Measurements from ENCODE around the gene TCERG1L.

TCERG1L gene

DNA sequence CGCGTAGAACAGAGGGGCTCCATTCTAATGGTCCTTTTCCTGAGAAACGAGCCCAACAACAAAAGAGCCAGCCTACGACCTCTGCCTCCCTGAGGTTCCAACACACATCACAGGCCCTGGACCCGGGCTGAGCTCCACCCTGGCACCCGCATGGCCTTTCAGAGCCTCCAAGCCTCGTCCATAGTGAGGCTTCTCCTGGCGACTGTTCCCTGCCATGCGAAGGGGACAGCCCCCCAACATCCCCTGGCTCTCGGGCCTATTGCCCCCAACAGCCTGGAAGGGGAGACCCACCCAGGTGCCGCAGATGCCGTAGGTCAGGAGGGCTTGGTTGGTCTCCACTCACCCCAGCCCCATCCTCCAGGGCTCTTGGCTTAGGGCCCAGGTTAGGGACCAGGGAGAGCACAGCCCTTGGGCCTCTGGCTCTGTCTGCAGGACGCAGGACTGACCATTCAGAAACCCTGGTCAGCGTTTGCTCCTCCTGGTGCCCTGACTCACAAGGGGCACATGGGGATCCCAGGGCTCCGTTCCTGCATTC lies 91.5 kb downstream of the TCERG1L start:
- FAIRE-seq (no peak), DNase-seq (ENCODE audit: insufficient read length) (no peak)
- TF ChIP-seq POLR2A (IDR thresholded peaks at IDR 0.05; ENCODE audit: low read depth, low read length) (no peak), TAF1 (IDR thresholded peaks at IDR 0.05; ENCODE audit: borderline replicate concordance, low read depth, low read length) (no peak), POLR2AphosphoS5 (IDR thresholded peaks at IDR 0.05; ENCODE audit: low read depth, low read length) (no peak)

DNA sequence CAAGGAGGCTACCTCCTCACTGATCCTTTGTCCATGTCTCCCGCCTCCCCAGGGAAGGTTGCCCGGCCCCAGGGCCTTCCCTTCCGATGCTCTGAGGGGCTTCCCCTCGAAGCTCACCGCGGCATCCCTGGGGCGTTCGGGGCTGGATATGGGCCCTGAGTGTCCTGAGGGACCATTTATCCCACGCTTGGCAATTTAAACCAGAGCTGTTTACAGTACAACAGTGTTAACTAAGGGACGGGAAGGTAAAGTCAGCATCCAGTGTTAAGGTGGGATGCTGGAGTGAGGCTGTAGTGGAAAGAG lies 92.0 kb downstream of the TCERG1L start:
- no peak for FAIRE-seq
- DNase-seq (ENCODE audit: insufficient read length): no peak
- TF ChIP-seq POLR2AphosphoS5 (IDR thresholded peaks at IDR 0.05; ENCODE audit: low read depth, low read length) (no peak), POLR2A (IDR thresholded peaks at IDR 0.05; ENCODE audit: low read depth, low read length) (no peak), TAF1 (IDR thresholded peaks at IDR 0.05; ENCODE audit: borderline replicate concordance, low read depth, low read length) (no peak)

DNA sequence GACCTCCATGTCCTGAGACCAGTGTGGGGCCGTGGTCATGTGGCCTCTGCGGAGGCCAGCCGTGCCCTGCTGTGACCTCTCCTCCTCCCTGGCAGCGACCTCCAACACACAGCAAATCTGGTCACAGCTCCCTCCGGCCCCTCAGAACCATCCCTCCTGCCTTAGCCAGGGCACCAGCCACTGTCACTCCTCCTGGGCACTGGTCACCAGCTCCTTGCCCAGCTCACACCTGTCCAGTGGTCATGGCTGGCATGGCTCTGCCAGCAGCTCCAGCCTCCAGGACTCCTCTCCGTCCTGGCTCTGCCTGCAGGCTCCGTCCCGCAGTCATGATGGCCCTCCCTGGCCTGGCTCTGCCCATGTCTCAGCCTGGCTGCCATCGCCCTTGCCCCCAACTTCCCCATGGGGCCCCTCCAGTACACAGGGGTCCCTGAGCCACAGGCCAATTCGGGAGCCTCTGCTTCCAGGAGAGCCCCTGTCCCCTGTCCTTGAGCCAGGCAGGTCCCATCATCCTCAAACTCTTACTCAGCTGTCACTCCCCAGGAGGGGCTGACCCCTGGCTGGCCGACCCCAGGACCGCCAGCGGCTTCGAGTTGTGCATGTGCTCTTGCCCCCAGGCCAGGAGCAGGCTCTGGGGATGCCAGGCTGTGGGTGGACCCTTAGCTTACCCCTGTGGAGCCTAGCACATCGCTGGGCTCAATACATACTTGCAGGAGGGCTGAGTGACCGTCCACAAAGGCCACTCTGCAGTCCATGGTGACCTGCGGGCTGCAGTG lies 92.5 kb downstream of the TCERG1L start:
- FAIRE-seq (no peak), DNase-seq (ENCODE audit: insufficient read length) (no peak)

DNA sequence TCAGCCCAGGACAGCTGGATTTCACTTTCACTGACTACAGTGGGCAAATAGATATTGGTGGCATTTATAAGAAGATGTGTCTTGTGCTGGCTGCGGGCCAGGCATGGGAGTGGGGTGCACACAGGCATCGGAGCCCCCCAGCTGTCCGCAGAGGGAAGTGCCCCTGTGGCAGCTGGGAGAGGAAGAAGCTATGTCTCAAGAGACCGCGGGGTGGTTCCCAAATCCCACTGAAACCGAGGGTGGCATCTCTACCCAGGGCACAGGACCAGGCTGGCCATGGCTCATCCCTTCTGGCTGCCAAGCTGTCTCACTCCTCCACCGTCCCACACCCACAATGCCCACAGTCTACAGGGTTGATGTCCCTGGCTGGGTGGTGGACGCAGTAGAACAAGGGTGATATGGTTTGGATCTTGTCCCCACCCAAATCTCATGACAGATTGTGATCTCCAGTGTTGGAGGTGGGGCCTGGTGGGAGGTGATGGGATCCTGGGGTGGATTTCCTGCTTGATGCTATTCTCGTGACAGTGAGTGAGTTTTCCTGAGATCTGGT lies 94.8 kb downstream of the TCERG1L start:
- DNase-seq (ENCODE audit: insufficient read length) (no peak), FAIRE-seq (no peak)
- TF ChIP-seq POLR2AphosphoS5 (IDR thresholded peaks at IDR 0.05; ENCODE audit: low read depth, low read length) (no peak), TAF1 (IDR thresholded peaks at IDR 0.05; ENCODE audit: borderline replicate concordance, low read depth, low read length) (no peak), POLR2A (IDR thresholded peaks at IDR 0.05; ENCODE audit: low read depth, low read length) (no peak)

More for the DNA sequence above, 92.5 kb downstream of the TCERG1L start:
- TF ChIP-seq TAF1 (IDR thresholded peaks at IDR 0.05; ENCODE audit: borderline replicate concordance, low read depth, low read length) (no peak), POLR2AphosphoS5 (IDR thresholded peaks at IDR 0.05; ENCODE audit: low read depth, low read length) (no peak), POLR2A (IDR thresholded peaks at IDR 0.05; ENCODE audit: low read depth, low read length) (no peak)

DNA sequence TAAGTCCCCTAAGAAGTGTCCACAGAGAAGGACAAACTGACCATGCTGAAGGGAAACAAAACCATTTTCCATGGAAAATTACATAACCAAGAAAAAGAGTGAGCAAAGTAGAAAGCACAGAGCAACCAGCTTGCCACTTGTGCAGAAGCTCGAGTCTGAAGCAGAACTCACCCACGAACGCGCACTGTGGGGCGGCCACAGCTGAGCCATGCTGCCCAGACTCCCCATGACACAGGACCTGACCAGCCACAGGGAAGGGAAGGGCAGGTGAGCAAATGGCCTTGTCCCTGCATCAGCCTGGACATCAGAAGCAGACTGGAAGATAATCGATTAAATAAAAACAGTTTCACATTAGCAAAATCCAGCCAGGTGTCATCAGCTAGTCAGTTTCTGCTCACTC lies 95.7 kb downstream of the TCERG1L start:
- DNase-seq (ENCODE audit: insufficient read length): no peak
- no peak for TF ChIP-seq TAF1 (IDR thresholded peaks at IDR 0.05; ENCODE audit: borderline replicate concordance, low read depth, low read length)
- no peak for TF ChIP-seq POLR2A (IDR thresholded peaks at IDR 0.05; ENCODE audit: low read depth, low read length)
- no peak for TF ChIP-seq POLR2AphosphoS5 (IDR thresholded peaks at IDR 0.05; ENCODE audit: low read depth, low read length)
- no peak for FAIRE-seq

DNA sequence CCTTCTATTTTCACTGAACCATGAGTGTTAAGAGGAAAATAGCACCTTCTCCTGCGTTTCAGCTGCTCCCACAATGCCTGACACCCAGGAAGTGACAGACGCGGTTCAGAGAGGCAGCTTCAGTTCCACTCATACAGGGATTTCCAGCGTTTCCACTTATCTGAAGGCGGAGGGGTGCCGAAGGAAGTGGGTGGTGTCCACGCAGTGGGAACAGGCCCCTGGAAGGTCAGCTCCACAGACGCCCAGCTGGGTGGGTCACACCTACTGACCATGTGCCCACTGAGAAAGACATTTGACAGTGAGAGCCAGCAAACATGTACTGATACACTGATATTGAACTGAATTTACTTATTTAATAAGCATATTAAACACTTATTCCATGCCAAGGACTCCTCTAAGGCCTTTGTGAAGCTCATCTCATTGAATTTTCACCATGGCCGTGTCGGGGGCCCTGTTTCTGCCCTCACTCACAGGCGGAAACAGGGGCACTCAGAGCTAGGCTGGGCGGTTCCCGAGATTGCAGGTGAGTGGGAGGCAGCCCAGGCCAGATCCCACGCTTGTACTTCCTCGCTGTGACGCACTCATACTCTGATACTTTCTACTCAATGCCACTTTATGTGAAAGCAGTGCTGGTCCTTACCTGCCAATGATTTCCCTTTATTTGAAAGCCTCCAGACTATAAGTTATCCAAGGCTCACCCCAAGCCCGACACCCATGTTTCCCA lies 96.8 kb downstream of the TCERG1L start:
- no peak for FAIRE-seq
- no peak for TF ChIP-seq POLR2AphosphoS5 (IDR thresholded peaks at IDR 0.05; ENCODE audit: low read depth, low read length)
- TF ChIP-seq TAF1 (IDR thresholded peaks at IDR 0.05; ENCODE audit: borderline replicate concordance, low read depth, low read length): no peak
- TF ChIP-seq POLR2A (IDR thresholded peaks at IDR 0.05; ENCODE audit: low read depth, low read length): no peak
- no peak for DNase-seq (ENCODE audit: insufficient read length)

DNA sequence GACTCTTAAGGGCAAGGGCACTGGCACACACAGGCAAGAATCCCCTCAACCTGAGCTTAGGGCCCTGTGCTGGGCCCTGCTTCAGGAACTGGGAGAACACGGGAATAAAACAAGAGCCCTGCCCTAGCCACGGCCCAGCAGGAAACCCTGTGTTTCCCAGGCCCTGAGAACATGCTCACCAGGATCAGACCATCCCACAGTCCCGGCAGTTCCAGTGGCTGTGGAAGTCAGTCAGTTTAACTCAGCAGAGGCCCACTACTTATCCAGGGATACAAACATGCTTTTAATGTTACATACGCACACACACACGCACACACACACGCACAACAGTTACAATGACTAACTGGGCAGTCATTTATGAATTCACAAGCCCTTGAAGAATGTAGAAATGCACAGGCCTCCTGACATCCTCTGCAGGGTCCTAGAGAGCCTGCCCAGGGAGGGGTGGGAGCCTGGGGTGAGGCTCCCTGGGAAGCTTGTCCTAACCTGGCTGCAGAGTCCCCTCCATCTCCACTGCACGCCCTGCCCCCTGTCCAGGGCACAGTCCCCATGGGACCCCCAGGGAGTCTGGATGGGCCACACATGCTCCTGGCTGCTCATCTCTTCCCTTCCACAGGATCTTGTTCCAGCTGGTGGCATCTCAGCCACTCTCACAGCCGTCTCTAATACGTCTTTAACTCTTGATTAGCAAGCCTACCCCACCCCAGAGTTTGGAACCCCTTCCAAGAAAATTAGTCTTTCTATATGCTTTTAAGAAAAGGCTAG lies 97.6 kb downstream of the TCERG1L start:
- DNase-seq (ENCODE audit: insufficient read length) (no peak), FAIRE-seq (no peak)
- TF ChIP-seq POLR2A (IDR thresholded peaks at IDR 0.05; ENCODE audit: low read depth, low read length) (no peak), POLR2AphosphoS5 (IDR thresholded peaks at IDR 0.05; ENCODE audit: low read depth, low read length) (no peak), TAF1 (IDR thresholded peaks at IDR 0.05; ENCODE audit: borderline replicate concordance, low read depth, low read length) (no peak)

DNA sequence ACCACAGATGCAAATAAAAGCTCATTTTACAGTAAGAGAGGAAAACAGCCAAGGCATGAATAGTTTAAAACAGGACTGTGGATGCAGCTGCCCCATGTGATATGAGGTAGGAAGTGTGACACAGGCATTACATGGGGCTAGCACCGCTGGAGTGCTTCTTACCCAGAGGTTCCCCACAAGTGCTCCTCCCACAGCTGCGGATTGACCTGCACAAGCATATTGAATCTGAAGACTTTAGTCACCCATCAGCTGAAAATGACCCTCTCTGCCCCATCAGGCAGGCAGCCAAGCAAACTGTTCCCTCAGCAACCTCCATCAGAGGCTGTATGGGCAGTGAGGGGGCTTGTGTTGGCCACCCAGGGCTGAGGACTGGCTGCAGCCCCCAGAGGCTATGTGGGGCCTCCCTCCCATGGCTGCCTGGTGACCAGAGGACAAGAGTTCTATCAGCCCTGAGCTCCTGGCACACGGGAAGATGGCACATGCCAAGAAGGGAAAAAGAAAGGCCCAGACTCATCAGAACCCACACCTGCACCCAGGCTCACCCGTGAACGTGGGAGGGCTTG lies 98.7 kb downstream of the TCERG1L start:
- TF ChIP-seq POLR2A (IDR thresholded peaks at IDR 0.05; ENCODE audit: low read depth, low read length): no peak
- no peak for DNase-seq (ENCODE audit: insufficient read length)
- no peak for FAIRE-seq

DNA sequence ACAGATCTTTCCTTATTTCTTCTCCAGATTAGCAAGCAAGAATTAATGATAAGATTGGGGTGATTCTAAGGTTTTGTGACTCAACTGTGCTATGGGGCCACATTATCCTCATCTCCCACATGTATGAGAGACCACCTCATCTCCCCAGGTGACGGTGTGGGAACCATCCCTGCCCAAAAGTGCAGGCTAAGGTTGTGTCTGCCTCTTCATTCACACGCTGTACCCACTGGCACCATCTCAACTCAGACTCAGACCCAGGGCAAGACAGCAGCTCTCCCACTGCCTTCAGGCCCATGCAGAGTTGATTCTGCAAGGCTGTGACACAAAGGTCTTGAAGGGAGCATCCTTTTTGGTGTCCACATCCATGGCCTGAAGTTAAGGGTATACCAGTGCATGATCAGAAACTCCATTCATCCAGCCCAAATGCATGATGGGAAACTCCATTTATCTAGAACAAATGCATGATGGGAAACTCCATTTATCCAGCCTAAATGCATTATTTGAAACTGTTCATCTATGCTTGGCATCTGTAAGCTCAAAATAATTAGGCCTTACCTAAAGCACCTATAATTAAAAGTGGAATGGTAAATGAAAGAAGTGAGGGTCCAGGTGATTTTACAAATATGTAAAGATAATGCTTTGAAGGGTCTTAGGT lies 99.4 kb downstream of the TCERG1L start:
- FAIRE-seq (no peak), DNase-seq (ENCODE audit: insufficient read length) (no peak)
- TF ChIP-seq POLR2A (IDR thresholded peaks at IDR 0.05; ENCODE audit: low read depth, low read length): no peak
- no peak for TF ChIP-seq TAF1 (IDR thresholded peaks at IDR 0.05; ENCODE audit: borderline replicate concordance, low read depth, low read length)
- TF ChIP-seq POLR2AphosphoS5 (IDR thresholded peaks at IDR 0.05; ENCODE audit: low read depth, low read length): no peak

DNA sequence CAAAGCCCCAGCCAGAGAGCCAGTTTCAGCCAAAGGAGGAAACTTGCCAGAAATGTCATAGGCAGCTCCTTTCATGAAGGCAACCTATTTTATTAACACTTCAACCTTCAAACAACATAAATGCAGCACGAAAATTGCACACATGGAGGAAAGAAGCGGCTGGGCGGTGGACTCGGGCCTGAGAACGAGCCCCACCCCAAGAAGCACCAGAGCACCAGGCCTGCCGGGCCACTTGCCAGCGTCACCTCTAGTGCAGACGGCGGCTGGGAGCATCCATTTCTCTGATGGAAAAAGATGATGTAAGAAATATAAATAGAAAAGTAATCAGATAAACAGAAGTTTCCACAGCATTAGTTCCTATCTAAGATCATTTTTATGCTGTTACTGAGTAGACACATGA lies 100.0 kb downstream of the TCERG1L start:
- TF ChIP-seq TAF1 (IDR thresholded peaks at IDR 0.05; ENCODE audit: borderline replicate concordance, low read depth, low read length) (no peak), POLR2A (IDR thresholded peaks at IDR 0.05; ENCODE audit: low read depth, low read length) (no peak), POLR2AphosphoS5 (IDR thresholded peaks at IDR 0.05; ENCODE audit: low read depth, low read length) (no peak)
- no peak for FAIRE-seq

More for the DNA sequence above, 100.0 kb downstream of the TCERG1L start:
- DNase-seq (ENCODE audit: insufficient read length): no peak
